GM19397 (cell line): ENCODE measurements around the gene SARDH.
"Not testable (repeated sequence)": the region's sequence is repeated elsewhere in the genome, so short reads cannot be mapped to it uniquely, and the experiment has no call there.

Experiments
- ATAC-seq: cut with Tn5 transposase; IDR thresholded peaks from one replicate; pipeline ENCODE4 v1.9.1; 2021; ENCODE audit warnings: mild to moderate bottlenecking, moderate library complexity; ENCODE audit not compliant: unreplicated experiment

Gene SARDH

GRCh38 chr9:133635533-133636531 is 102.3 kb downstream of the SARDH start, which contains the start of gene DBH:
TSS of gene DBH (plus strand) at chr9:133636363. CDS start at chr9:133636372, 9 bp downstream.
- no peak for ATAC-seq

- no peak for ATAC-seq
These were observed 103.1 kb downstream of the SARDH start for GRCh38 chr9:133635098-133635497.

GRCh38 chr9:133634081-133634691 is 104.0 kb downstream of the SARDH start:
- no peak for ATAC-seq

- no peak for ATAC-seq
These were observed 104.5 kb downstream of the SARDH start for GRCh38 chr9:133633681-133634080.

GRCh38 chr9:133632806-133633680 is 105.1 kb downstream of the SARDH start:
- no peak for ATAC-seq

- ATAC-seq = no peak
These were observed 107.0 kb downstream of the SARDH start for GRCh38 chr9:133631111-133631510.

- ATAC-seq = no peak
These were observed 108.7 kb downstream of the SARDH start for GRCh38 chr9:133629221-133630110.

- no peak for ATAC-seq
These were observed 109.4 kb downstream of the SARDH start for GRCh38 chr9:133628766-133629165.

- no peak for ATAC-seq
These were observed 110.8 kb downstream of the SARDH start for GRCh38 chr9:133627341-133627740.

- not testable (repeated sequence) for ATAC-seq
These were observed 112.1 kb downstream of the SARDH start for GRCh38 chr9:133626008-133626407.

GRCh38 chr9:133622555-133622954 is 115.6 kb downstream of the SARDH start:
- ATAC-seq = no peak

- ATAC-seq = no peak
These were observed 116.4 kb downstream of the SARDH start for GRCh38 chr9:133621725-133622267.

GRCh38 chr9:133619791-133620190 is 118.4 kb downstream of the SARDH start:
- ATAC-seq = no peak

- no peak for ATAC-seq
These were observed 119.4 kb downstream of the SARDH start for GRCh38 chr9:133618726-133619125.

- no peak for ATAC-seq
These were observed 121.3 kb downstream of the SARDH start for GRCh38 chr9:133616643-133617405.

GRCh38 chr9:133615606-133616188 is 122.5 kb downstream of the SARDH start:
- ATAC-seq = no peak

GRCh38 chr9:133615186-133615585 is 123.0 kb downstream of the SARDH start:
- no peak for ATAC-seq

- no peak for ATAC-seq
These were observed 123.5 kb downstream of the SARDH start for GRCh38 chr9:133614678-133615077.

GRCh38 chr9:133614056-133614455 is 124.1 kb downstream of the SARDH start:
- no peak for ATAC-seq
